ENCODE measurements around the gene NPFFR2.

The NPFFR2 gene

DNA sequence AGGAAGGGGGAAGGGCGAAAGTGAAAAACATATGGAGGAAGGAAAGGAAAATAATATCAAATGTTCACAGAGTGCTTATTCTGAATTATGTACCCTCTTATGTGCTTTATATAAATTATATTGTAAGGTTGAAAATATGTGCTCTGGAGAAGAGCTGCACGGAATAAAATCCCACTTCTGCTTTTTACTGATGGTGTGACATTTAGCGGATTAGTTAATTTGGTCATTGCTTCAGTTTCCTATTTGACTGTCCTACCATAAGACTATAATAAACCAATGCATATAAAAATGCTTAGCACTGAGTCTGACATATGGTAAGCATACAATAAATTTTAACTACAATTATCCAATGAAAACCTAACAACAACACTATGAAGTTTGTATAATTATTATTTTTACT is 86.2 kb downstream of the NPFFR2 start:
- TF ChIP-seq FOXP2 (optimal IDR thresholded peaks at IDR 0.05; ENCODE audit: borderline replicate concordance, extremely low read depth, extremely low read length, insufficient read depth) (no peak), POLR2AphosphoS5 (IDR thresholded peaks at IDR 0.05; ENCODE audit: low read depth, low read length) (no peak), SIN3A (IDR thresholded peaks at IDR 0.05; ENCODE audit: borderline replicate concordance, insufficient read depth, low read length) (no peak), TAF1 (IDR thresholded peaks at IDR 0.05; ENCODE audit: borderline replicate concordance, insufficient read depth, low read length) (no peak)
- TF ChIP-seq, protein P1, sequence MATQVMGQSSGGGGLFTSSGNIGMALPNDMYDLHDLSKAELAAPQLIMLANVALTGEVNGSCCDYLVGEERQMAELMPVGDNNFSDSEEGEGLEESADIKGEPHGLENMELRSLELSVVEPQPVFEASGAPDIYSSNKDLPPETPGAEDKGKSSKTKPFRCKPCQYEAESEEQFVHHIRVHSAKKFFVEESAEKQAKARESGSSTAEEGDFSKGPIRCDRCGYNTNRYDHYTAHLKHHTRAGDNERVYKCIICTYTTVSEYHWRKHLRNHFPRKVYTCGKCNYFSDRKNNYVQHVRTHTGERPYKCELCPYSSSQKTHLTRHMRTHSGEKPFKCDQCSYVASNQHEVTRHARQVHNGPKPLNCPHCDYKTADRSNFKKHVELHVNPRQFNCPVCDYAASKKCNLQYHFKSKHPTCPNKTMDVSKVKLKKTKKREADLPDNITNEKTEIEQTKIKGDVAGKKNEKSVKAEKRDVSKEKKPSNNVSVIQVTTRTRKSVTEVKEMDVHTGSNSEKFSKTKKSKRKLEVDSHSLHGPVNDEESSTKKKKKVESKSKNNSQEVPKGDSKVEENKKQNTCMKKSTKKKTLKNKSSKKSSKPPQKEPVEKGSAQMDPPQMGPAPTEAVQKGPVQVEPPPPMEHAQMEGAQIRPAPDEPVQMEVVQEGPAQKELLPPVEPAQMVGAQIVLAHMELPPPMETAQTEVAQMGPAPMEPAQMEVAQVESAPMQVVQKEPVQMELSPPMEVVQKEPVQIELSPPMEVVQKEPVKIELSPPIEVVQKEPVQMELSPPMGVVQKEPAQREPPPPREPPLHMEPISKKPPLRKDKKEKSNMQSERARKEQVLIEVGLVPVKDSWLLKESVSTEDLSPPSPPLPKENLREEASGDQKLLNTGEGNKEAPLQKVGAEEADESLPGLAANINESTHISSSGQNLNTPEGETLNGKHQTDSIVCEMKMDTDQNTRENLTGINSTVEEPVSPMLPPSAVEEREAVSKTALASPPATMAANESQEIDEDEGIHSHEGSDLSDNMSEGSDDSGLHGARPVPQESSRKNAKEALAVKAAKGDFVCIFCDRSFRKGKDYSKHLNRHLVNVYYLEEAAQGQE (IDR thresholded peaks at IDR 0.05; ENCODE audit: insufficient read depth in 1 of 2, low read depth in 2 of 2, low read length in 2 of 2) = no peak

DNA sequence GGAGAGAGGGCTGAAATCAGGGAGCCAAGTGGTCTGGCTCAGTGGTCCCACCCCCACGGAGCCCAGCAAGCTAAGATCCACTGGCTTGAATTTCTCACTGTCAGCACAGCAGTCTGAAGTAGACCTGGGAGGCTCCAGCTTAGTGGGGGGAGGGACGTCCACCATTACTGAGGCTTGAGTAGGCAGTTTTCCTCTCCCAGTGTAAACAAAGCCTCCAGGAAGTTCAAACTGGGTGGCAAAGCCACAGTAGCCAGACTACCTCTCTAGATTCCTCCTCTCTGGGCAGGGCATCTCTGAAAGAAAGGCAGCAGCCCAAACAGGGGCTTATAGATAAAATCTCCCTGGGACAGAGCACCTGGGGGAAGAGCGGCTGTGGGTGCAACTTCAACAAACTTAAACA is 88.1 kb downstream of the NPFFR2 start:
- no peak for TF ChIP-seq TAF1 (IDR thresholded peaks at IDR 0.05; ENCODE audit: borderline replicate concordance, insufficient read depth, low read length)
- no peak for TF ChIP-seq POLR2AphosphoS5 (IDR thresholded peaks at IDR 0.05; ENCODE audit: low read depth, low read length)
- TF ChIP-seq, protein P1 (IDR thresholded peaks at IDR 0.05; ENCODE audit: insufficient read depth in 1 of 2, low read depth in 2 of 2, low read length in 2 of 2) = no peak
- TF ChIP-seq SIN3A (IDR thresholded peaks at IDR 0.05; ENCODE audit: borderline replicate concordance, insufficient read depth, low read length) = no peak
- TF ChIP-seq FOXP2 (optimal IDR thresholded peaks at IDR 0.05; ENCODE audit: borderline replicate concordance, extremely low read depth, extremely low read length, insufficient read depth) = no peak

DNA sequence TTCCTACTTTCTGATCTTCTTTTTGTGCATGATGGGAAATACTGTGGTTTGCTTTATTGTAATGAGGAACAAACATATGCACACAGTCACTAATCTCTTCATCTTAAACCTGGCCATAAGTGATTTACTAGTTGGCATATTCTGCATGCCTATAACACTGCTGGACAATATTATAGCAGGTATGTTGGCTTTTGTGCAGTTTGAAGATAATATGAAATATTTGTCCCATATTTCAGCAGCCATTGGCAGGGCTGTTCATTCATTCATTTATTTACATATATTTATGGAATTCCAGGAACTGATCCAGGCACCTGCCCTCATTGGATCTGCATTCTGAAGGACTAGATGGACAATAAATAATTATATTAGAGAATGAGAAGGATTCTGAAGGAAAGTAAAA is 96.9 kb downstream of the NPFFR2 start:
- TF ChIP-seq, protein P1 (IDR thresholded peaks at IDR 0.05; ENCODE audit: insufficient read depth in 1 of 2, low read depth in 2 of 2, low read length in 2 of 2) = no peak
- TF ChIP-seq TAF1 (IDR thresholded peaks at IDR 0.05; ENCODE audit: borderline replicate concordance, insufficient read depth, low read length) = no peak

DNA sequence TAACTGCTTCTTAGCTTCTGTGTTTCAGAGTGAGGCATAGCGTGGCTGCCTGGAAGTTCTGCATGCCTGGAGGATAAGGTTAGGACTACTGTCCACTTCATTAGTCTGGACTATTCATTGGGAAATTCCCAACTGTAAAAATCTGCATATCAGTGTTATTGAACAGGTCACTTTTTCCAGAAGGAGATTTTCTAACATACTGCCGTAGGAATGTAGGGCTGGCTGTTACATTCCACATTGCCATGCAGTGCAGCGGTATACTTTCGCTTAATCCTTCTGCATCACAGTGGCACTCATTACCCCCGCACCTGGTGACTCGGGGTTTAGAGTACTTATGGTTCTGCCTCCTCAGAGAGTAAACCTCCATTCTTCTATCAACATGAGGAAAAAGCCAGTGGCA is 104.6 kb downstream of the NPFFR2 start:
- TF ChIP-seq, protein P1 (IDR thresholded peaks at IDR 0.05; ENCODE audit: insufficient read depth in 1 of 2, low read depth in 2 of 2, low read length in 2 of 2) = no peak
- no peak for TF ChIP-seq POLR2AphosphoS5 (IDR thresholded peaks at IDR 0.05; ENCODE audit: low read depth, low read length)
- no peak for TF ChIP-seq SIN3A (IDR thresholded peaks at IDR 0.05; ENCODE audit: borderline replicate concordance, insufficient read depth, low read length)
- no peak for TF ChIP-seq TAF1 (IDR thresholded peaks at IDR 0.05; ENCODE audit: borderline replicate concordance, insufficient read depth, low read length)
- no peak for TF ChIP-seq FOXP2 (optimal IDR thresholded peaks at IDR 0.05; ENCODE audit: borderline replicate concordance, extremely low read depth, extremely low read length, insufficient read depth)

DNA sequence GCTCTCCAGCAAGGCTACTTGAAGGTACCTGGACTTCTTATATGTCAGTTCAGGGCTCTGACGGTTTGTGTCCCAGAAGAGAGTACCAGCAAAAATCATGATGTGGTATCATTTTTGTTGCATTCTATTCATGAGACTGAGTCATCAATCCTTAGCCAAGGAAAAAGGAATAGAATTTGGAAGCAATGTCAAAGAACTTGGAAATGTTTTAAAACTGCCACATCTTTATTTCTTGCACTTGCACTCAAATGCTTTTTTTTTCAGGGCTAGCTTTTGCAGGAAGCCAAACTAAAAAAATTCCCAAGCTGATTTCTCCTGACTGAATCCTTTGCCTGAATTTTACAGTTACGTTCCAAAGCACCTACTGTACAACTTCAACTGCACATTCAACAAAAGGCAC is 112.4 kb downstream of the NPFFR2 start:
- TF ChIP-seq SIN3A (IDR thresholded peaks at IDR 0.05; ENCODE audit: borderline replicate concordance, insufficient read depth, low read length) (no peak), TAF1 (IDR thresholded peaks at IDR 0.05; ENCODE audit: borderline replicate concordance, insufficient read depth, low read length) (no peak), POLR2AphosphoS5 (IDR thresholded peaks at IDR 0.05; ENCODE audit: low read depth, low read length) (no peak), FOXP2 (optimal IDR thresholded peaks at IDR 0.05; ENCODE audit: borderline replicate concordance, extremely low read depth, extremely low read length, insufficient read depth) (no peak)
- TF ChIP-seq, protein P1 (IDR thresholded peaks at IDR 0.05; ENCODE audit: insufficient read depth in 1 of 2, low read depth in 2 of 2, low read length in 2 of 2) = no peak
